Epithelial cell of esophagus (primary cell): ENCODE measurements around the gene RPL18.

Source experiments
- DNase-seq: peaks from one replicate; pipeline ENCODE4 v3.0.0; 2010; ENCODE audit warnings: low read depth
- H3K4me3 ChIP-seq: 2 replicates; pipeline ENCODE4 v1.5.1; 2011; ENCODE audit warnings: mild to moderate bottlenecking, low read length, control low read depth
- TF ChIP-seq, protein P1 (sequence below): IDR thresholded peaks from 2 replicates; pipeline ENCODE4 v1.5.1; 2011; ENCODE audit warnings: low read depth, mild to moderate bottlenecking, low read length, control low read depth, inconsistent platforms; ENCODE audit not compliant: insufficient read depth; ENCODE audit errors: missing control alignments

The RPL18 gene

DNA sequence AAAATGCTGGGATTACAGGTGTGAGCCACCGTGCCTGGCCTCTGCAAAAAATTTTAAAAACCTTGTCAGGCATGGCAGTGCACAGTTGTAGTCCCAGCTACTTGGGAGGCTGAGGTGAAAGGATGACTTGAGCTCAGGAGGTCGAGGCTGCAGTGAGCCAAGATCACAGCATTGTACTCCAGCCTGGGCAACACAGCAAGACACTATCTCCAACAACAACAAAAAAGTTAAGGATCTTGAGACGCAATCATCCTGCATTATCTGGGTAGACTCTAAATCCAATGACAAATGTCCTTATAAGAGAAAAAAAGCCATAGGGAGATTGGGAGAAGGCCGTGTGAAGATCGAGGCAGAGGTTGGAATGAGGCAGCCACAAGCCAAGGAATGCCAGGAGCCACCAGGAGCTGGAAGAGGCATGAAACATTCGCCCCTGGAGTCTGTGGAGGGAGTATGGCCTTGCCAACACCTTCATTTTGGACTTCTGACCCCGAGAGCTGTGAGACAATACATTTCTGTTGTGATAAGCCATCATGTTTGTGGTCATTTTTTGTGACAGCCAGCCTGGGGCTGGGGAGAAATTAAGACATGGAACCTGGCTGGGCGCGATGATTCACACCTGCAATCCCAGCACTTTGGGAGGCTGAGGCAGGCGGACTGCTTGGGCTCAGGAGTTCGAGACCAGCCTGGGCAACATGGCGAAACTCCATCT lies 32.1 kb upstream of the RPL18 start:
- DNase-seq, result no peak
- TF ChIP-seq, protein P1, sequence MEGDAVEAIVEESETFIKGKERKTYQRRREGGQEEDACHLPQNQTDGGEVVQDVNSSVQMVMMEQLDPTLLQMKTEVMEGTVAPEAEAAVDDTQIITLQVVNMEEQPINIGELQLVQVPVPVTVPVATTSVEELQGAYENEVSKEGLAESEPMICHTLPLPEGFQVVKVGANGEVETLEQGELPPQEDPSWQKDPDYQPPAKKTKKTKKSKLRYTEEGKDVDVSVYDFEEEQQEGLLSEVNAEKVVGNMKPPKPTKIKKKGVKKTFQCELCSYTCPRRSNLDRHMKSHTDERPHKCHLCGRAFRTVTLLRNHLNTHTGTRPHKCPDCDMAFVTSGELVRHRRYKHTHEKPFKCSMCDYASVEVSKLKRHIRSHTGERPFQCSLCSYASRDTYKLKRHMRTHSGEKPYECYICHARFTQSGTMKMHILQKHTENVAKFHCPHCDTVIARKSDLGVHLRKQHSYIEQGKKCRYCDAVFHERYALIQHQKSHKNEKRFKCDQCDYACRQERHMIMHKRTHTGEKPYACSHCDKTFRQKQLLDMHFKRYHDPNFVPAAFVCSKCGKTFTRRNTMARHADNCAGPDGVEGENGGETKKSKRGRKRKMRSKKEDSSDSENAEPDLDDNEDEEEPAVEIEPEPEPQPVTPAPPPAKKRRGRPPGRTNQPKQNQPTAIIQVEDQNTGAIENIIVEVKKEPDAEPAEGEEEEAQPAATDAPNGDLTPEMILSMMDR, result no peak
- no peak overlapping the region for H3K4me3 ChIP-seq

DNA sequence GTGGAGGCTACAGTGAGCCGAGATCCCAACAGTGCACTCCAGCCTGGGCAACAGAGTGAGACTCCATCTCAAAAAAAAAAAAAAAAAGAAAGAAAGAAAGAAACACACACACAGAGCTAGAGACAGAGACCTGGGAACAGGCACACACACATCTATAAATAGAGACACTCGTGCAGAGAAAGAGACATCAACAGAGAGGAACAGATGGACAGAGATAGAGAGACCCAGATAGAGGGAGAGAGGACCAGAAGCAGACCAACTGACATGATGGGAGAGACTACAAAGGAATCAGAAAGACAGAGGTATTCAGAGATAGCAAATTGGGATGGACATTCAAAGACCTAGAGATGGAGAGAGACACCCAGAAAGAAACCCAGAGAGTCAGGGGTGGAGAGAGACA lies 29.2 kb upstream of the RPL18 start:
- no peak for DNase-seq
- TF ChIP-seq, protein P1, result no peak
- H3K4me3 ChIP-seq, result no peak overlapping the region

DNA sequence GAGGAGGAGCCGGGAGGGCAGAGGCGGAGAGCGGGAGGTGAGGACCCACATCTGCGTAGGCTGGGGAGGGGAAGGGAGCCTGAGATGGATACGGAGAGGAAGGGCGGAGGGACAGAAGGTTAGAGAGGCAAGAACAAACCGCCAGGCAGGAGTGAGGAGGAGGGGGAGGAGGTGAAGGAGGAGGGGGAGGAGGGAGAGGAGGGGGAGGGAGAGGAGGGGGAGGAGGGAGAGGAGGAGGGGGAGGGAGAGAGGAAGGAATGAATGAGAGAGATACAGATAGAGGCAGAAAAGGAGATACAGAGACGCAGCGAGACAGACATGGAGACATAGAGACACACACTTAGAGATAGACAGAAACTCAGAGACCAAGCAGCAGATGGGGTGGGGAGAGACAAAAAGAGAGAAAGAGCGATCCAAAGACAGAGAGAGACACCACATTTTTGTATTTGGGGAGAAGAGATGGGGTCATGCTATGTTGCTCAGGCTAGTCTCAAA lies 27.8 kb upstream of the RPL18 start:
- peak overlapping the region; percentile 67 for H3K4me3 ChIP-seq
- DNase-seq, result no peak
- TF ChIP-seq, protein P1, result no peak

DNA sequence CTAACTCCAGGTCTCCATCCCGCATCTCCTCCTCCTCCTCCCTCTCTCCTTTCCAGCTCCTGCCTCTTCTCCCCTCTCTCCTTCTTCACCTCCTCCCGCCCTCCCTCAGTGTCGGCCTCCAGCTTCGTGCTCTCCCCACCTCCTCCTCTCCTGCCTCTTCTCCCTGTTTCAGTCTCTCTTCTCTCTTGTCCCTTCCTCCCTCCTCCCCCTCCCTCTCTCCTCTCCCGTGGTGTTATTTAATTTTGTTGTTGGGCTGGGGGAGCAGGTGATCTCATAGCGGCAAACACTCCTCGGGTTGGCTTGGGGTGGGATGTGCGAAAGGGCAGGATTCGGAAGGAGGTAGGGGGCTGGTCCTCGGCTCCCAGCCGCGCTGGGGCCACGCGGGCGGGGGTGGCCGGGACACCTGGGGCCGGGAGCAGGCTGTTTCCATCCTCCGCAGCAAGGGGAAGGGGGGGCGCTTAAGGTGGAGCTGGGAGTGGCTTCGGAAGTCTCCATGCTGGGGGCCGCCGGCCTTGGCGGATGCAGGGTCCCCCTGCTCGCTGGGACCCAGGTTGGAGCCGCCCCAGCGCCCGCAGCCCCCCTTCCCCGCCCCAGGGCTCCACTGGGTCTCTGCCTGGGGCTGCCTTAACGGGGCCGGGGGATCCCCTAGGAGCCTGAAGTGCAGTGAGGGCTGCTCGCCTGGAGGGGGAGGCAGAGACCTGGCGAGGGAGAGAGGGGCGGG lies 27.2 kb upstream of the RPL18 start, which contains the start of gene CA11:
TSS of gene CA11 (minus strand) at position 187 of the 721 bp plus-strand sequence. CDS start 555 bp downstream, outside the sequence.
- DNase-seq, result peak; percentile 86
- TF ChIP-seq, protein P1, result peak; percentile 82
- peak within 1 kb of the TSS; percentile 67 for H3K4me3 ChIP-seq

DNA sequence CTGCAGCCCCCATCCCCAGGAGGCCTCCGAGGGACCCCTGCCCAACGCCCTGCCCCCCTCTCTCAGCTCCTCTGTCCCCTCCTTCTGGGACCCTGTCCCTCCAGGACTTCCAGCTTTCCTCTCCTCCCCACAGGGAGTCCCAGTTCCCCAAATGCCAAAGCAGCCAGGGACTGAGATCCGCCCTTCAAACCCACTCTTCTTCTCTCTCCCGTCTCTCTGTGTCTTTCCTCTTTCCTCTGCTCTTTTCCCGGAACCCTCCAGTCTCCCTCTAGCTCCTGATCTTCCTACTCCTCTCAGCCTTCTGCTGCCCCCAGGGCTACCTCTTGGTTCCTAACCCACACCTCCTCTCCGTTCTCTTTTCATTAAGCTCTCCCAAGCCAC lies 26.6 kb upstream of the RPL18 start:
- TF ChIP-seq, protein P1, result no peak
- peak overlapping the region; percentile 67 for H3K4me3 ChIP-seq
- no peak for DNase-seq

DNA sequence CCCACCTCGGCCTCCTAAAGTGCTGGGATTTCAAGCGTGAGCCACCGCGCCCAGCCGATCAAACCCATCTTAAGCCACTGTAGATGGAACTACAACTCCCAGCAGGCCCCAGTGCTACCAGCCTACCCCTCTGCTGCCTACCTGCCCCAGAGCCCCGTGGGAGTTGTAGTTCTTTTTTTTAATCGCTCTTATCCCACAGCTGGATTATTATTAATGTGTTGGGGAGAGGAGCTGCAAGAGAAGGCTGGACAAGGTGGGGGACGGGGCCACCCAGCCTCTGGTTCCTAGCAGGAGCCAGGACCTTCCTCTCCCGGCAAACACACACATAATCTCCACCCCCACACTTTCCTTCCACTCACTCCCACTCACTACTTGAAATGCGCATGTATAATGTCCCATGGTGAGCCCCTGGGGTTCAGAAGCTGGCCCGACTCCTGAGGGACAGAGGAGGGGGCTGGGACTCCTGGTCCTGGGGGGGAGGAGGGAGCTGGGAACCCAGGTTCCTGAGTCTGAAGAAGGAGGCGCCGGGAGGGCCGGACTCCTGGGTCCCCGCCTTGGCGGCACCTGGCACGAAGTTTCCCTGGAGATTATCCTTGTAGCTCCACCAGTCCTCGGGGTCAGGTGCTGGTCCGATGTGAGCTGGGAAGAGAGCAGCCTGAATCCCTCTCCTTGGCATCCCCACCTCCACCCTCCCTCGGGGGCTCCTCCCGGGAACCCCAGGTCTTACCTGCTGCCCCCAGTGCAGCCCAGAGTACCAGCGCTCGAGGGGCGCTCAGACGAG lies 26.1 kb upstream of the RPL18 start:
- peak overlapping the region; percentile 67 for H3K4me3 ChIP-seq
- TF ChIP-seq, protein P1, result no peak
- peak; percentile 73 for DNase-seq
